T47D (cell line): ENCODE data around the gene GPR155.
A peak's percentile ranks its signal among the peaks of the same experiment; 100 is the strongest.

Experiments
- DNase-seq, 2 experiments: peaks; one replicate each; pipeline versions ENCODE4 v3.0.0 to v3.0.0-alpha.2; 2011 to 2012; ENCODE audit warnings: low read depth in 1 of 2, low spot score in 1 of 2
- JUND ChIP-seq: IDR thresholded peaks from 2 replicates; pipeline ENCODE4 v1.6.1; 2012; ENCODE audit warnings: low read depth
- in situ Hi-C: cut with HindIII; loops from 2 replicates; pipeline ENCODE4 v1.10.0; 2016; ENCODE audit warnings: low sequenced_read_pairs, low pct_unique_long_range_greater_than_20kb

Gene GPR155, protein sequence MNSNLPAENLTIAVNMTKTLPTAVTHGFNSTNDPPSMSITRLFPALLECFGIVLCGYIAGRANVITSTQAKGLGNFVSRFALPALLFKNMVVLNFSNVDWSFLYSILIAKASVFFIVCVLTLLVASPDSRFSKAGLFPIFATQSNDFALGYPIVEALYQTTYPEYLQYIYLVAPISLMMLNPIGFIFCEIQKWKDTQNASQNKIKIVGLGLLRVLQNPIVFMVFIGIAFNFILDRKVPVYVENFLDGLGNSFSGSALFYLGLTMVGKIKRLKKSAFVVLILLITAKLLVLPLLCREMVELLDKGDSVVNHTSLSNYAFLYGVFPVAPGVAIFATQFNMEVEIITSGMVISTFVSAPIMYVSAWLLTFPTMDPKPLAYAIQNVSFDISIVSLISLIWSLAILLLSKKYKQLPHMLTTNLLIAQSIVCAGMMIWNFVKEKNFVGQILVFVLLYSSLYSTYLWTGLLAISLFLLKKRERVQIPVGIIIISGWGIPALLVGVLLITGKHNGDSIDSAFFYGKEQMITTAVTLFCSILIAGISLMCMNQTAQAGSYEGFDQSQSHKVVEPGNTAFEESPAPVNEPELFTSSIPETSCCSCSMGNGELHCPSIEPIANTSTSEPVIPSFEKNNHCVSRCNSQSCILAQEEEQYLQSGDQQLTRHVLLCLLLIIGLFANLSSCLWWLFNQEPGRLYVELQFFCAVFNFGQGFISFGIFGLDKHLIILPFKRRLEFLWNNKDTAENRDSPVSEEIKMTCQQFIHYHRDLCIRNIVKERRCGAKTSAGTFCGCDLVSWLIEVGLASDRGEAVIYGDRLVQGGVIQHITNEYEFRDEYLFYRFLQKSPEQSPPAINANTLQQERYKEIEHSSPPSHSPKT

GRCh38 chr2:174486563-174487107 lies at the start of gene GPR155:
Gene GPR155 (minus strand): TSS chr2:174487029. CDS start chr2:174481956, 5,073 bp downstream.
- in situ Hi-C loops: no loop called here
- TF ChIP-seq JUND: no peak
- DNase-seq: peak in 1 of 2 experiments; percentile 44

GRCh38 chr2:174535757-174536703 lies 49.2 kb upstream of the GPR155 start:
- DNase-seq: peak in 1 of 2 experiments; percentile 58
- no peak for TF ChIP-seq JUND
- in situ Hi-C loops: no loop called here

DNA sequence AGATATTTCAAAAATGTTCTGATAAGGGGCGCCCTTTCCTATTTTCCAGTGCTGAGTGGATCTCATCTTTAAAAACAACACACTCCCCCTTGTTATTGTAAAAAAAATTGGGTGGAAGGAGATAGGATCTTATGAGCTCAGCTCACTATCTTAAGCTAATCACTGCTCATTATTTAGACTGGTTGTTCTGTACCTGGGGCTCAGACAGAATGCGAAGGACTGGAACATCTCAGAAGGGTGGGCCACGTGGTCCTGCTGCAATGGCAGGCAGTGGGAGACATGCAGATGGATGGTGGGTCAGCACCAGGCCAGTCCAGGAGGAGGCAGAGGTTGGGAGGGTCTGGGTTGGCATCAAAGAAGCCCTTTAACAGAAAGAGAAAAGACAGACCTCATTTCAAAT lies 48.3 kb upstream of the GPR155 start:
- TF ChIP-seq JUND: no peak
- in situ Hi-C loops: no loop called here
- no peak for DNase-seq

DNA sequence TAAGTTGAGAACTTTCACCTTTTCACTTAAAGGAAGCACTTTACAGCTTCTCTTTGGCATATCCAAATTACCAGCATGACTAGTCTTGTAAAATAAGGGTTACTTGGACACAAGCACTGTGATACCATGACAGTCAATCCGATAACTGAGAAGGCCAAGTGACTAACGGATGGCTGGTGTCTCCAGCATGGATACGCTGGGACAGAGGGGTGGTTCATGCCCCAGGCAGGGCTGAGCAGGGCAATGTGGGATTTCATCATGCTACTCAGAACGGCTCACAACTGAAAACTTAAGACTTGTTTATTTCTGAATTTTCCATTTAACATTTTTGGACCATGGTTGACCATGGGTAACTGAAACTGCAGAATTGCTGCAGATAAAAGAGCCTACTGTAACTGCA lies 43.1 kb upstream of the GPR155 start:
- in situ Hi-C loops: no loop called here
- TF ChIP-seq JUND: no peak
- no peak for DNase-seq

DNA sequence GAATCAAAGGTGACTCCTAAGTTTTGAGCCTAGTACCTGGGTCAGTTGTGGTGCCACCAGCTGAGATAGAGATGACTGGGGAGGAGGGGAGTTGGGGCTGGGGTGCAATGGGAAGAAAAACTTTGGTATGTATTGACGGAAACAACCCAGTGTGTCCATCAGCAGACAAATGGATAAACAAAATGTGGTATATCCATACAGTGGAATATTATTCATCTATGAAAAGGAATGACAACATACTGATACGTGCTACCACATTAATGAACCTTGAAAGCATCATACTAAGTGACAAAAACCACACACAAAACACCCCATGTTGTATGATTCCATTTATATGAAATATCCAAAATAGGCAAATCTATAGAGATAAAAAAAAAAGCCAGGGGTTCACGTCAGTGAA lies 41.1 kb upstream of the GPR155 start:
- no peak for TF ChIP-seq JUND
- in situ Hi-C loops: no loop called here
- no peak for DNase-seq

DNA sequence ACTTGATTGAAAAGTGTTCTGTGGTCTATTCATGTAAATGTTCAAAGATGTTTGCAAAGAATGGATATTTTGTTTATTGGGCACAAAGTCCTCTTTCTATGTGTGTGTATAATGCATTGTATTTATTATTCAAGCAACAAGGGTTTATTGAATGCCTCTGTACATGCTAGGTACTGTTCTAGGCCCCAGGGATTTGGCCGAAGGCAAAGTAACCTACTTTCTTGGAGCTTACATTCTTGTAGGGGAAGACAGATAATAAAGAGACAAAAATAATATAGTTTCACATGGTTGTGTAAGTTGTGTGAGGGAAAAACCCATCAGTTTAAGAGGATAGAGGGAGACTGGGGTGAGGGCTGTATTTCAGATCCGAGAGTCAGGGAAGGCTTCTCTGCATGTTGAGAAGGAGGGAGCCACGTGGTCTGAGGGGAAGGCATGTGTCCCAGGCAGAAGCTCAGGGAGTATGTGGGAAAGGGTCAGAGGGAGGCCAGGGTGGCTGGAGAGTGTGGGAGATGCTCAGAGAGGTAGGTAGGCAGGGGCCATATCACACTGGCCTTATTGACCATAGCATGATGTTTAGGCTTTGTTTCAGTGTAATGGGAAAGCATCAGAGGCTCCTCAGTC lies 40.4 kb upstream of the GPR155 start:
- no peak for DNase-seq
- TF ChIP-seq JUND: no peak
- in situ Hi-C loops: no loop called here

GRCh38 chr2:174524527-174524926 lies 37.7 kb upstream of the GPR155 start:
- DNase-seq: no peak
- in situ Hi-C loops: no loop called here
- TF ChIP-seq JUND: no peak

GRCh38 chr2:174522553-174522952 lies 35.7 kb upstream of the GPR155 start:
- no peak for TF ChIP-seq JUND
- in situ Hi-C loops: no loop called here
- DNase-seq: peak in 1 of 2 experiments; percentile 20

DNA sequence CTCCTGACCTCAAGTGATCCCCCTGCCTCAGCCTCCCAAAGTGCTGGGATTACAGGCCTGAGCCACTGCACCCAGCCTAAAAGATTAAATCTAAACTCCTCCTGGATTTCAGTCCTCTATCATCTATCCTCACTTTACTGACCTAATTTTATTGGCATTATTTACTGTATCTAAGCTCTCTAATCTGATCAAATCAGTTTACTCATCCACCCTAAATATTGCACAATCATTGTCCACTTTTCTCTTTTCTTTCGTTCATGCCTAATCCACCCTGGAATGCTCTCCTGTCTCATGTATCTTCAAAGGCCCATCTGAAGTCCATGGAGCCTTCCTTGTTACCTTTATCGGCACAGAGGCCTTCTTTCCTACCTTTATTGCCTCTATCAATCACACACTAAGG lies 31.6 kb upstream of the GPR155 start:
- no peak for DNase-seq
- TF ChIP-seq JUND: no peak
- in situ Hi-C loops: no loop called here

GRCh38 chr2:174516501-174517378 lies 29.9 kb upstream of the GPR155 start:
- no peak for DNase-seq
- in situ Hi-C loops: no loop called here
- no peak for TF ChIP-seq JUND

- in situ Hi-C loops: no loop called here
- no peak for DNase-seq
- no peak for TF ChIP-seq JUND
These were observed 25.5 kb upstream of the GPR155 start for GRCh38 chr2:174512345-174512744.
